ENCODE measurements around the gene EPHA8. TPM values are rescaled to one million over a fixed set of nuclear protein-coding genes. Genes with fewer than 3 reads are reported as not detected.

Gene EPHA8
- total and polyA plus RNA-seq, 2 donors (not counting 1 experiment from before 2014, with no cell fraction given) = not detected

DNA sequence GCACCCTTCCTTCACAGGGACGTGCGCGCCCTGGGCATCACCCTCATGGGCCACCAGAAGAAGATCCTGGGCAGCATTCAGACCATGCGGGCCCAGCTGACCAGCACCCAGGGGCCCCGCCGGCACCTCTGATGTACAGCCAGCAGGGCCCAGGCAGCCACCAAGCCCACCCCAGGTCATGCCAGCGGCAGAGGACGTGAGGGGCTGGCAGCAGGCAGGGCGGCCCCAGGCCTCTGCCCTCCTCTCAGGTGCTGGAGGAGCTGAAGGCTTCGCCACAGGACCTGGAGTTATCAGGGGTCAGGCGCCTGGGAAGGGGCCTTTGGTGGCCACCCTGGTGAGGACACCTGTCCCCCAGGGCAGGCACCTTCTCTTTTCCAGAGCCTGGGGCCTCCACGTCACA is 38.3 kb downstream of the EPHA8 start:
- Mint-ChIP-seq H3K4me1 (no peaks in the 10 kb centered on the region), H3K27me3 (peaks cover 20% of the 10 kb centered on the region), H3K27ac (no peak overlapping the region), H3K9me3 (ENCODE audit: insufficient read depth) (no peaks in the 10 kb centered on the region), H3K4me3 (no peak overlapping the region)
- H2AFZ ChIP-seq (ENCODE audit: insufficient read depth, low read depth, low read length, poor library complexity, severe bottlenecking) = no peak overlapping the region
- WGBS (ENCODE audit: insufficient coverage) = 99% methylated on average over 11 of the region's 12 CpGs
- intact Hi-C loops (cut with micrococcal nuclease) = no loop called here
- no peak overlapping the region for H3K9ac ChIP-seq (ENCODE audit: low read length)
- H3K79me2 ChIP-seq (ENCODE audit: control insufficient read depth, insufficient read depth, low read length) = no peaks in the 10 kb centered on the region
- peaks cover 0 to 5% (median 0%) of the 10 kb centered on the region in 4 experiments for H3K27me3 ChIP-seq (replicated peaks in 1 of 4; ENCODE audit: control extremely low read depth in 1 of 4, control insufficient read depth in 3 of 4, insufficient read depth in 4 of 4, low read length in 3 of 4)
- no peaks in the 10 kb centered on the region for H4K20me1 ChIP-seq (ENCODE audit: control insufficient read depth, insufficient read depth, low read length, poor library complexity, severe bottlenecking)
- H3K4me2 ChIP-seq (replicated peaks; ENCODE audit: low read depth, low read length, poor library complexity, severe bottlenecking) = no peak overlapping the region
- no peak overlapping the region for H3K4me3 ChIP-seq (ENCODE audit: control extremely low read depth in 1 of 5, extremely low read depth in 1 of 5, insufficient read depth in 1 of 5, low read depth in 2 of 5, low read length in 4 of 5)
- ATAC-seq (ENCODE audit: low read depth) = no peak
- no peak overlapping the region for H3K27ac ChIP-seq (ENCODE audit: low read length in 2 of 2)
- no peak for DNase-seq
- ChIA-PET CTCF (no interaction called here), POLR2A (no interaction called here)
- H3K36me3 ChIP-seq (replicated peaks in 1 of 2; ENCODE audit: control extremely low read depth in 1 of 2, control insufficient read depth in 1 of 2, extremely low read depth in 1 of 2, insufficient read depth in 2 of 2, low read length in 1 of 2) = no peaks in the 10 kb centered on the region
- no peaks in the 10 kb centered on the region for H3K9me3 ChIP-seq (ENCODE audit: control extremely low read depth in 1 of 3, control insufficient read depth in 2 of 3, insufficient read depth in 1 of 3, low read length in 2 of 3)
- no peaks in the 10 kb centered on the region for H3K4me1 ChIP-seq (ENCODE audit: control insufficient read depth in 2 of 2, insufficient read depth in 2 of 2, low read length in 2 of 2)
- TF ChIP-seq EZH2 (IDR thresholded peaks at IDR 0.05; ENCODE audit: borderline replicate concordance, insufficient read depth, low read depth, low read length, poor library complexity, severe bottlenecking) = no peak
- TF ChIP-seq, protein P1, sequence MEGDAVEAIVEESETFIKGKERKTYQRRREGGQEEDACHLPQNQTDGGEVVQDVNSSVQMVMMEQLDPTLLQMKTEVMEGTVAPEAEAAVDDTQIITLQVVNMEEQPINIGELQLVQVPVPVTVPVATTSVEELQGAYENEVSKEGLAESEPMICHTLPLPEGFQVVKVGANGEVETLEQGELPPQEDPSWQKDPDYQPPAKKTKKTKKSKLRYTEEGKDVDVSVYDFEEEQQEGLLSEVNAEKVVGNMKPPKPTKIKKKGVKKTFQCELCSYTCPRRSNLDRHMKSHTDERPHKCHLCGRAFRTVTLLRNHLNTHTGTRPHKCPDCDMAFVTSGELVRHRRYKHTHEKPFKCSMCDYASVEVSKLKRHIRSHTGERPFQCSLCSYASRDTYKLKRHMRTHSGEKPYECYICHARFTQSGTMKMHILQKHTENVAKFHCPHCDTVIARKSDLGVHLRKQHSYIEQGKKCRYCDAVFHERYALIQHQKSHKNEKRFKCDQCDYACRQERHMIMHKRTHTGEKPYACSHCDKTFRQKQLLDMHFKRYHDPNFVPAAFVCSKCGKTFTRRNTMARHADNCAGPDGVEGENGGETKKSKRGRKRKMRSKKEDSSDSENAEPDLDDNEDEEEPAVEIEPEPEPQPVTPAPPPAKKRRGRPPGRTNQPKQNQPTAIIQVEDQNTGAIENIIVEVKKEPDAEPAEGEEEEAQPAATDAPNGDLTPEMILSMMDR (IDR thresholded peaks at IDR 0.05) = no peak

DNA sequence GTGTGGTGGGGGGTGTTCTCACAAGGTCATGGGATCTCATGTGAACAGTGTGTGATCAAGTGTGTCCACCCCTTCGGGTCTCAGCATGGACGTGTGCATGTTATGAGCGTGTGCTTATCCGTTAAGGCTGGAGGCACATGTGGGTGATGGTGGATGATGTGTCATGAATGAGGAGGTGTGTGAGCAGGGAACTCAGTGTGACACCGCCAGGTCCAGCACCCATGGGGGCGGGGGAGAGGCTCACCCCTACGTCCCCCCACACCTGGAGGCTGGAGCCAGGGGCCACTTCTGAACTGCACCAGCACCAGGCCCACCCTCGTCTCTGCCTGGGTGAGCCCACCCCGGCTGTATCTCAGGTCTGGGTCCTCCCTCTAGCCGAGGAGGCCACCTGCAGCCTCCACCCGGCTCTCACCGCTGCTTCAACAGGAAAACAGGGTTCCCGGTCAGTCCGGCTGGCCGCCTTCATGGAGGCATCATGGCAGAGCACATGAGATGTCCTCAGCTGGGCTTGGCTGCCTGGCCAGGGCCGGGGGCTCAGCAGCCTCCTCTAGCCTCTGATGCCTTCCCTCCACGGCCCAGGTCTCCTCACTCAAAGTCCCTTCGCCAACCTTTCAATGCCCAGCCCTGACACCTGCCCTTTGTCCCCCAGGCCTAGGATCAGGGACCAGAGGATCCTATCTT is 38.9 kb downstream of the EPHA8 start:
- Histone ChIP-seq H3K4me1 (ENCODE audit: control insufficient read depth in 2 of 2, insufficient read depth in 2 of 2, low read length in 2 of 2) (no peaks in the 10 kb centered on the region), H3K4me2 (replicated peaks; ENCODE audit: low read depth, low read length, poor library complexity, severe bottlenecking) (no peak overlapping the region), H4K20me1 (ENCODE audit: control insufficient read depth, insufficient read depth, low read length, poor library complexity, severe bottlenecking) (no peaks in the 10 kb centered on the region), H3K9me3 (ENCODE audit: control extremely low read depth in 1 of 3, control insufficient read depth in 2 of 3, insufficient read depth in 1 of 3, low read length in 2 of 3) (no peaks in the 10 kb centered on the region), H3K9ac (ENCODE audit: low read length) (no peak overlapping the region), H3K27ac (ENCODE audit: low read length in 2 of 2) (no peak overlapping the region), H2AFZ (ENCODE audit: insufficient read depth, low read depth, low read length, poor library complexity, severe bottlenecking) (no peak overlapping the region), H3K36me3 (replicated peaks in 1 of 2; ENCODE audit: control extremely low read depth in 1 of 2, control insufficient read depth in 1 of 2, extremely low read depth in 1 of 2, insufficient read depth in 2 of 2, low read length in 1 of 2) (no peaks in the 10 kb centered on the region), H3K27me3 (replicated peaks in 1 of 4; ENCODE audit: control extremely low read depth in 1 of 4, control insufficient read depth in 3 of 4, insufficient read depth in 4 of 4, low read length in 3 of 4) (peaks cover 0 to 5% (median 0%) of the 10 kb centered on the region in 4 experiments), H3K4me3 (ENCODE audit: control extremely low read depth in 1 of 5, extremely low read depth in 1 of 5, insufficient read depth in 1 of 5, low read depth in 2 of 5, low read length in 4 of 5) (no peak overlapping the region), H3K79me2 (ENCODE audit: control insufficient read depth, insufficient read depth, low read length) (no peaks in the 10 kb centered on the region)
- POLR2A ChIA-PET = no interaction called here
- TF ChIP-seq EZH2 (IDR thresholded peaks at IDR 0.05; ENCODE audit: borderline replicate concordance, insufficient read depth, low read depth, low read length, poor library complexity, severe bottlenecking) = no peak
- TF ChIP-seq, protein P1 (IDR thresholded peaks at IDR 0.05) = no peak
- intact Hi-C loops (cut with micrococcal nuclease) = no loop called here
- no peak for ATAC-seq (ENCODE audit: low read depth)
- CTCF ChIA-PET = no interaction called here
- H3K27me3 Mint-ChIP-seq = peaks cover 18% of the 10 kb centered on the region
- WGBS (ENCODE audit: insufficient coverage) = 87% methylated on average over 17 of the region's 18 CpGs
- H3K4me3 Mint-ChIP-seq = no peak overlapping the region
- no peak for DNase-seq
- H3K27ac Mint-ChIP-seq = no peak overlapping the region
- no peaks in the 10 kb centered on the region for H3K9me3 Mint-ChIP-seq (ENCODE audit: insufficient read depth)
- no peaks in the 10 kb centered on the region for H3K4me1 Mint-ChIP-seq
